Hematopoietic multipotent progenitor cell treated with erythropoietin and hydrocortisone succinate and interleukin-3 and kit ligand, for 4 days (in vitro differentiated cells): Measurements from ENCODE around the gene CRYAA.
A peak's percentile ranks its signal among the peaks of the same experiment; 100 is the strongest.

Experiments
- DNase-seq: peaks from one replicate; pipeline ENCODE4 v3.0.0-alpha.2; 2015

CRYAA gene

GRCh38 chr21:43204638-43205037 lies 35.8 kb downstream of the CRYAA start:
- no peak for DNase-seq

- DNase-seq: no peak
These were observed 37.6 kb downstream of the CRYAA start for GRCh38 chr21:43206231-43207042.

- DNase-seq: no peak
These were observed 38.2 kb downstream of the CRYAA start for GRCh38 chr21:43207043-43207315.

- DNase-seq: no peak
These were observed 39.1 kb downstream of the CRYAA start for GRCh38 chr21:43207868-43208267.

GRCh38 chr21:43208561-43209332 lies 39.9 kb downstream of the CRYAA start:
- DNase-seq: no peak

GRCh38 chr21:43209575-43210453 lies 41.0 kb downstream of the CRYAA start:
- DNase-seq: no peak

- DNase-seq: no peak
These were observed 41.8 kb downstream of the CRYAA start for GRCh38 chr21:43210454-43211071.

GRCh38 chr21:43211072-43211759 lies 42.4 kb downstream of the CRYAA start:
- peak; percentile 13 for DNase-seq

GRCh38 chr21:43211760-43212115 lies 42.9 kb downstream of the CRYAA start:
- DNase-seq: no peak
